HL-60/S4 (cell line): ENCODE results near the gene CFAP45.
"Not testable (repeated sequence)": the region's sequence is repeated elsewhere in the genome, so short reads cannot be mapped to it uniquely, and the experiment has no call there.

Experiments used
- in situ Hi-C: fragments of 300-500 bp; cut with MboI; formaldehyde crosslinking; loops from 2 replicates; pipeline ENCODE4 v1.14.3; 2022; ENCODE audit warnings: low sequenced_read_pairs

CFAP45 gene

GRCh38 chr1:159911326-159912070, 11.5 kb upstream of the CFAP45 start:
- in situ Hi-C loops = no loop called here

- in situ Hi-C loops = no loop called here
Observed at GRCh38 chr1:159908031-159908940, 8.3 kb upstream of the CFAP45 start.

GRCh38 chr1:159906960-159907359, 7.0 kb upstream of the CFAP45 start:
- in situ Hi-C loops = no loop called here

- in situ Hi-C loops = not testable (repeated sequence)
Observed at GRCh38 chr1:159904036-159904435, 4.1 kb upstream of the CFAP45 start.

GRCh38 chr1:159902541-159902940, 2.6 kb upstream of the CFAP45 start:
- in situ Hi-C loops = no loop called here

GRCh38 chr1:159900755-159901360, 893 bp upstream of the CFAP45 start:
- in situ Hi-C loops = no loop called here

GRCh38 chr1:159899634-159900033, 331 bp downstream of the CFAP45 start:
- in situ Hi-C loops = not testable (repeated sequence)

GRCh38 chr1:159898527-159898926, 1.4 kb downstream of the CFAP45 start:
- in situ Hi-C loops = no loop called here

GRCh38 chr1:159897962-159898361, 2.0 kb downstream of the CFAP45 start:
- in situ Hi-C loops = no loop called here

GRCh38 chr1:159896546-159896930, 3.4 kb downstream of the CFAP45 start:
- in situ Hi-C loops = no loop called here

- in situ Hi-C loops = no loop called here
Observed at GRCh38 chr1:159895836-159896545, 4.0 kb downstream of the CFAP45 start.

GRCh38 chr1:159895286-159895685, 4.7 kb downstream of the CFAP45 start:
- in situ Hi-C loops = no loop called here

GRCh38 chr1:159892944-159893343, 7.0 kb downstream of the CFAP45 start:
- in situ Hi-C loops = no loop called here

- in situ Hi-C loops = no loop called here
Observed at GRCh38 chr1:159891275-159892157, 8.4 kb downstream of the CFAP45 start.

- in situ Hi-C loops = no loop called here
Observed at GRCh38 chr1:159890390-159890789, 9.6 kb downstream of the CFAP45 start.

GRCh38 chr1:159889821-159890252, 10.1 kb downstream of the CFAP45 start:
- in situ Hi-C loops = loop anchor here (5.0 kb wide), 1 partner anchor 93 kb away; no protein-coding TSS in a partner anchor

GRCh38 chr1:159889202-159889601, 10.8 kb downstream of the CFAP45 start:
- in situ Hi-C loops = loop anchor here (5.0 kb wide), 1 partner anchor 92 kb away; no protein-coding TSS in a partner anchor

GRCh38 chr1:159884296-159884695, 15.7 kb downstream of the CFAP45 start:
- in situ Hi-C loops = no loop called here

GRCh38 chr1:159883134-159883533, 16.8 kb downstream of the CFAP45 start:
- in situ Hi-C loops = no loop called here

GRCh38 chr1:159882527-159882862, 17.5 kb downstream of the CFAP45 start:
- in situ Hi-C loops = no loop called here
